ENCODE data around the gene LRMDA. TPM values are rescaled to one million over a fixed set of nuclear protein-coding genes. Genes with fewer than 3 reads are reported as not detected.

The LRMDA gene
- total RNA-seq, 2 experiments from 2014 or later: not detected

DNA sequence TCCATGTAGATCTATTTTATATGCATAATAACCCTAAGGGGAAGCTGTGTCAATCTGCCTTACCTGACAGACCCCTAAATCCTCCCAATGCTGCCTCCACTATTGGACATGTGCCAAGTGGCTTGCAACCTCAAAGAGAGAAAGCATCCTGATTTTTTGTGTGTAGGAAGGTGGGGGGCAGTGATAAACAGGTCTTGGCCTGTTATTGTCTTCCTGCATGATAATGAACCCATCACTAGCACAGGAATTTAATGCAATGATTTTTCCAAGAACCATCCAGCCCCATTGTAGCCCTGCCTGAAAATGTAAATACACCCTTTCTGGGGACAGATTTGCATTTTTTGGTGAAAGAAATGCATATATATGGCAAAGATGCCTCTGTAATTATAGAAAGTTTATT, 850.2 kb downstream of the LRMDA start:
- TF ChIP-seq CTCF (IDR thresholded peaks at IDR 0.05): no peak
- peaks cover 3% of the 10 kb centered on the region for H3K9me3 Mint-ChIP-seq
- ChIA-PET POLR2A (no interaction called here), CTCF (no interaction called here)
- Histone ChIP-seq H3K4me1 (ENCODE audit: insufficient read depth, low read length) (no peaks in the 10 kb centered on the region), H3K4me3 (ENCODE audit: low read length) (no peak overlapping the region), H3K27me3 (ENCODE audit: control insufficient read depth in 1 of 2, insufficient read depth in 2 of 2, low read length in 2 of 2) (no peaks in the 10 kb centered on the region), H3K27ac (ENCODE audit: low read depth in 1 of 2, low read length in 2 of 2) (no peak overlapping the region), H3K36me3 (ENCODE audit: insufficient read depth, low read length) (no peaks in the 10 kb centered on the region), H3K9me3 (ENCODE audit: control insufficient read depth in 1 of 2, insufficient read depth in 1 of 2, low read length in 2 of 2) (no peaks in the 10 kb centered on the region)
- intact Hi-C loops (cut with DNase I, micrococcal nuclease): no loop called here
- ATAC-seq (ENCODE audit: poor library complexity): no peak
- no peak overlapping the region for H3K27ac Mint-ChIP-seq
- H3K36me3 Mint-ChIP-seq (ENCODE audit: low read depth): no peaks in the 10 kb centered on the region
- no peaks in the 10 kb centered on the region for H3K27me3 Mint-ChIP-seq
- no peaks in the 10 kb centered on the region for H3K4me1 Mint-ChIP-seq (ENCODE audit: low read depth)
- DNase-seq: no peak
- no peak overlapping the region for H3K4me3 Mint-ChIP-seq

- Mint-ChIP-seq H3K9me3 (peaks cover 3% of the 10 kb centered on the region), H3K27ac (no peak overlapping the region), H3K4me1 (ENCODE audit: low read depth) (no peaks in the 10 kb centered on the region), H3K36me3 (ENCODE audit: low read depth) (no peaks in the 10 kb centered on the region), H3K4me3 (no peak overlapping the region), H3K27me3 (no peaks in the 10 kb centered on the region)
- no peaks in the 10 kb centered on the region for H3K4me1 ChIP-seq (ENCODE audit: insufficient read depth, low read length)
- TF ChIP-seq CTCF (IDR thresholded peaks at IDR 0.05): no peak
- ChIA-PET CTCF (no interaction called here), POLR2A (no interaction called here)
- no peaks in the 10 kb centered on the region for H3K9me3 ChIP-seq (ENCODE audit: control insufficient read depth in 1 of 2, insufficient read depth in 1 of 2, low read length in 2 of 2)
- H3K4me3 ChIP-seq (ENCODE audit: low read length): no peak overlapping the region
- no peak for DNase-seq
- H3K27ac ChIP-seq (ENCODE audit: low read depth in 1 of 2, low read length in 2 of 2): no peak overlapping the region
- no peaks in the 10 kb centered on the region for H3K36me3 ChIP-seq (ENCODE audit: insufficient read depth, low read length)
- no peaks in the 10 kb centered on the region for H3K27me3 ChIP-seq (ENCODE audit: control insufficient read depth in 1 of 2, insufficient read depth in 2 of 2, low read length in 2 of 2)
- intact Hi-C loops (cut with DNase I, micrococcal nuclease): no loop called here
- no peak for ATAC-seq (ENCODE audit: poor library complexity)
These were observed 850.9 kb downstream of the LRMDA start for GRCh38 chr10:76282061-76283025.

DNA sequence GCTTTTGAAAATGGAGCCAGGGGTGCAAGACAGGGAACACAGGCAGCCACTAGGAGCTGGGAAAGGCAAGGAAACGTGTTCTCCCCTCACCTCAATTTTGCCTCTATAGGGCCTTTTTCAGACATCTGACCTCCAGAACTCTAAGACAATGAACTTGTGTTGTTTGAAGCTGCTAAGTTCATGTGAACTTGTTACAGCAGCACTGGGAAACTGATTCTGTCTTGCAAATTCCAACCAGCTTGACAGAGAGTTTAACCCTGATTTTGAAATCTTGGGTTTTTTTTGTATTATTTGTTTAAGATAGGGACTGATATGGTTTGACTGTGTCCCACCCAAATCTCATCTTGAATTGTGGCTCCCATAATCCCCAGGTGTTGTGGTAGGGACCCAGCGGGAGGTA, 852.9 kb downstream of the LRMDA start:
- Mint-ChIP-seq H3K27ac (no peak overlapping the region), H3K36me3 (ENCODE audit: low read depth) (no peaks in the 10 kb centered on the region), H3K9me3 (no peaks in the 10 kb centered on the region)

More for the DNA sequence above, 852.9 kb downstream of the LRMDA start:
- no peak overlapping the region for H3K4me3 ChIP-seq (ENCODE audit: low read length)
- no peaks in the 10 kb centered on the region for H3K9me3 ChIP-seq (ENCODE audit: control insufficient read depth in 1 of 2, insufficient read depth in 1 of 2, low read length in 2 of 2)
- ATAC-seq (ENCODE audit: poor library complexity) (no peak), DNase-seq (no peak)
- H3K36me3 ChIP-seq (ENCODE audit: insufficient read depth, low read length): no peaks in the 10 kb centered on the region
- POLR2A ChIA-PET: no interaction called here
- CTCF ChIA-PET: no interaction called here
- no peak overlapping the region for H3K27ac ChIP-seq (ENCODE audit: low read depth in 1 of 2, low read length in 2 of 2)
- no peak for TF ChIP-seq CTCF (IDR thresholded peaks at IDR 0.05)
- no peaks in the 10 kb centered on the region for H3K4me1 Mint-ChIP-seq (ENCODE audit: low read depth)
- H3K4me1 ChIP-seq (ENCODE audit: insufficient read depth, low read length): no peaks in the 10 kb centered on the region
- H3K27me3 Mint-ChIP-seq: no peaks in the 10 kb centered on the region
- no peaks in the 10 kb centered on the region for H3K27me3 ChIP-seq (ENCODE audit: control insufficient read depth in 1 of 2, insufficient read depth in 2 of 2, low read length in 2 of 2)
- H3K4me3 Mint-ChIP-seq: no peak overlapping the region
- intact Hi-C loops (cut with DNase I, micrococcal nuclease): no loop called here
